Smooth muscle cell (in vitro differentiated cells): Measurements from ENCODE around the gene CORO2A. TPM values are rescaled to one million over a fixed set of nuclear protein-coding genes. Genes with fewer than 3 reads are reported as not detected.

ENCODE experiments used
- DNase-seq: peaks from one replicate; lab custom pipeline; 2025; ENCODE audit not compliant: unreplicated experiment; lab: John Stamatoyannopoulos, UW
- H2AFZ ChIP-seq: fragments of 200-600 bp; sonication (generic); 2 replicates; pipeline ENCODE4 v1.6.0; 2016; ENCODE audit warnings: antibody characterized with exemption, low read depth, mild to moderate bottlenecking
- H3F3A ChIP-seq: fragments of 200-600 bp; sonication (generic); 2 replicates; pipeline ENCODE4 v1.6.0; 2017; ENCODE audit warnings: antibody characterized with exemption, low read depth
- H3K27ac ChIP-seq: fragments of 200-600 bp; sonication (generic); 2 replicates; pipeline ENCODE4 v1.5.1; 2016; ENCODE audit warnings: low read depth, mild to moderate bottlenecking
- H3K27me3 ChIP-seq: fragments of 200-600 bp; sonication (generic); 2 replicates; pipeline ENCODE4 v1.6.1; 2016; ENCODE audit warnings: low read depth, mild to moderate bottlenecking
- H3K36me3 ChIP-seq: fragments of 200-600 bp; sonication (generic); 2 replicates; pipeline ENCODE4 v1.5.1; 2016; ENCODE audit warnings: low read depth
- H3K4me1 ChIP-seq: fragments of 200-600 bp; sonication (generic); 2 replicates; pipeline ENCODE4 v1.5.1; 2016; ENCODE audit warnings: low read depth
- H3K4me2 ChIP-seq: fragments of 200-600 bp; sonication (generic); 2 replicates; pipeline ENCODE4 v1.6.0; 2016; ENCODE audit warnings: mild to moderate bottlenecking
- H3K4me3 ChIP-seq: fragments of 200-600 bp; sonication (generic); 2 replicates; pipeline ENCODE4 v1.5.1; 2016; ENCODE audit warnings: mild to moderate bottlenecking
- H3K79me2 ChIP-seq: fragments of 200-600 bp; sonication (generic); 2 replicates; pipeline ENCODE4 v1.6.0; 2016; ENCODE audit warnings: low read depth, mild to moderate bottlenecking
- H3K9ac ChIP-seq: fragments of 200-600 bp; sonication (generic); 2 replicates; pipeline ENCODE4 v1.6.0; 2016; ENCODE audit warnings: low read depth
- H3K9me3 ChIP-seq: fragments of 200-600 bp; sonication (generic); replicated peaks from 2 replicates; pipeline ENCODE4 v1.5.1; 2016; ENCODE audit warnings: low read depth
- H4K20me1 ChIP-seq: fragments of 200-600 bp; sonication (generic); 2 replicates; pipeline ENCODE4 v1.6.0; 2016; ENCODE audit warnings: low read depth
- CTCF ChIP-seq: fragments of 200-600 bp; sonication (generic); IDR thresholded peaks from 2 replicates; pipeline ENCODE4 v1.5.1; 2017; ENCODE audit warnings: borderline replicate concordance, mild to moderate bottlenecking, antibody characterized with exemption; ENCODE audit not compliant: insufficient read depth, poor library complexity, severe bottlenecking
- WGBS: methylation state at CpG from one replicate; pipeline ENCODE4 v1.1.7; 2016; ENCODE audit warnings: low lambda C conversion rate; 5-methylcytosine and 5-hydroxymethylcytosine counted together
- polyA plus RNA-seq: library from polyadenylated mRNA; unstranded; fragments of >200 nt; fragmentation: Nextera tagmentation; extraction: Ambion mirVana; gene quantifications from 2 replicates; pipeline ENCODE4 v1.2.1, GENCODE V29; 2016
- total RNA-seq: library from RNA; depleted of rRNA; stranded (reverse); fragments of >200 nt; gene quantifications from 2 replicates; pipeline ENCODE4 v1.2.3, GENCODE V29; 2014

CORO2A gene
- total and polyA plus RNA-seq, 2 experiments from 2014 or later = 4.7 to 5.8 TPM

DNA sequence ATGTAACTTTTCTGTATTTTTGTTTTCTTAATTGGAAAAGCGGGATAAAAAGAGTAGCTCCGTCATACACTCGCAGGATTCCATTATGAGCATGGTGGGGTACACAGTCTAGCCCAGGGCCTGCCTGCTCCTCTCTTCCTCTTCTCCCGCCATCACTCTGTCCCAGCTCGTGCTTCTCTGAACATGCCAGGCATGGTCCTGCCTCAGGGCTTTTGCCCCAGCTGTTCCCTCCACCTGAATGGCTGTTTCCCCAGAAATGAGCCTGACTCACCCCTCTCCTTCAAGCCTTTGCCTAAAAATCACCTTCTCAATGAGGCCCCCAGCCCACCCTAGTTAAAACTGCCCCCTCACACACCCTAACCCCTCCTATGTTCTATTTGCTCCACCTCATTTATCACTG is 4.5 kb downstream of the CORO2A start:
- Histone ChIP-seq H3K27me3 (no peaks in the 10 kb centered on the region), H3K36me3 (no peaks in the 10 kb centered on the region), H3K4me3 (no peak overlapping the region), H3K4me1 (no peaks in the 10 kb centered on the region), H3K4me2 (no peak overlapping the region), H3K27ac (no peak overlapping the region), H3K9me3 (no peaks in the 10 kb centered on the region), H2AFZ (no peak overlapping the region), H3F3A (peaks cover 5% of the 10 kb centered on the region), H4K20me1 (no peaks in the 10 kb centered on the region), H3K79me2 (peaks cover 4% of the 10 kb centered on the region), H3K9ac (no peak overlapping the region)
- WGBS = 81% methylated on average over 5 of the region's 5 CpGs
- no peak for DNase-seq
- TF ChIP-seq CTCF = no peak

GRCh38 chr9:98186236-98186635 is 6.2 kb downstream of the CORO2A start:
- H3F3A ChIP-seq = peaks cover under 1% of the 10 kb centered on the region
- no peak overlapping the region for H3K4me3 ChIP-seq
- H2AFZ ChIP-seq = no peak overlapping the region
- H3K36me3 ChIP-seq = no peaks in the 10 kb centered on the region
- H3K27me3 ChIP-seq = no peaks in the 10 kb centered on the region
- WGBS = 42% methylated on average over 1 of the region's 1 CpG
- no peaks in the 10 kb centered on the region for H3K9me3 ChIP-seq
- H4K20me1 ChIP-seq = no peaks in the 10 kb centered on the region
- H3K27ac ChIP-seq = no peak overlapping the region
- peaks cover 4% of the 10 kb centered on the region for H3K79me2 ChIP-seq
- H3K9ac ChIP-seq = no peak overlapping the region
- H3K4me1 ChIP-seq = peaks cover 7% of the 10 kb centered on the region
- no peak for TF ChIP-seq CTCF
- no peak overlapping the region for H3K4me2 ChIP-seq
- no peak for DNase-seq

- Histone ChIP-seq H3K4me3 (no peak overlapping the region), H3K9me3 (no peaks in the 10 kb centered on the region), H2AFZ (no peak overlapping the region), H3K36me3 (no peaks in the 10 kb centered on the region), H3K79me2 (peaks cover 8% of the 10 kb centered on the region), H4K20me1 (no peaks in the 10 kb centered on the region), H3K4me1 (peaks cover 7% of the 10 kb centered on the region), H3K27me3 (no peaks in the 10 kb centered on the region), H3F3A (no peaks in the 10 kb centered on the region), H3K9ac (no peak overlapping the region), H3K27ac (no peak overlapping the region), H3K4me2 (no peak overlapping the region)
- TF ChIP-seq CTCF = no peak
- DNase-seq = no peak
- WGBS = 95% methylated on average over 6 of the region's 6 CpGs
These were observed 6.7 kb downstream of the CORO2A start for GRCh38 chr9:98185611-98186171.

DNA sequence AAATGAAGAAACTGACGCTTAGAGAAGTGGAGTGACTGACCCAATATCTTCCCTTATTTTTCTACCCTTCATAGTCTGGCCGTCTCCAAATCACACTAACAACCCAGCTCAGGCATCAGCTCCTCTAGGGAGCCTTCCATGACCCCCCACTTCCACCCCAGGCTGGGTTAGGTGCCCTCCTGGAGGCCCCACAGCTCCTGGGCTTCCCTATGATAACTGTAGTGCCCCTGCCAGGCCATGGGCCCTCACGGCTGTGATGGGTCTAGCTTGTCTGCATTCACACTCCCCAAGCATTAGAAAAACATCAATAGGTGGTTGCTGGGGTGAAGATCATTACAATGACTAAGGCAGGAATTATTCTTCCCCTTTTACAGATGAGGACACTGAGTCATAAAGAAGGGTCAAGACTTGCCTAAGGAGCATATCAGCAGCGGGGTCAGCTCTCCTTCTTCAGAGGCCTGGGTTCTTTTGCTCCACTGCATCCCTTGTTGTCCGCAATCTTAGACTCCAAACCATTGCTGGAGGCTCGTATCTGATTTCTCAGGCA is 7.3 kb downstream of the CORO2A start:
- 94% methylated on average over 6 of the region's 6 CpGs for WGBS
- DNase-seq = no peak
- Histone ChIP-seq H3K4me3 (no peak overlapping the region), H3K9me3 (no peaks in the 10 kb centered on the region), H3K27me3 (no peaks in the 10 kb centered on the region), H3K4me1 (peaks cover 7% of the 10 kb centered on the region), H3K4me2 (no peak overlapping the region), H3K36me3 (no peaks in the 10 kb centered on the region), H3F3A (no peaks in the 10 kb centered on the region), H3K27ac (no peak overlapping the region), H4K20me1 (no peaks in the 10 kb centered on the region), H3K9ac (no peak overlapping the region), H2AFZ (no peak overlapping the region), H3K79me2 (peaks cover 9% of the 10 kb centered on the region)
- no peak for TF ChIP-seq CTCF
